Esophagus squamous epithelium (tissue), 4 donors: ENCODE results near the gene DNM3.

Experiments used
- POLR2A ChIP-seq, 4 donors: fragments of 450-650 bp; IDR thresholded peaks; one replicate each; pipeline ENCODE4 v1.6.1; 2017; ENCODE audit warnings: antibody characterized with exemption in 4 of 4, mild to moderate bottlenecking in 4 of 4, moderate library complexity in 3 of 4
- TF ChIP-seq, protein P1 (sequence below), 6 experiments: fragments of 450-650 bp in 4 of 6; fragments of 200-600 bp in 2 of 6; sonication (generic) in 2 of 6; IDR thresholded peaks; one replicate each; pipeline ENCODE4 v1.5.1; 2016 to 2019; ENCODE audit warnings: antibody characterized with exemption in 6 of 6, mild to moderate bottlenecking in 4 of 6, moderate library complexity in 4 of 6

DNA sequence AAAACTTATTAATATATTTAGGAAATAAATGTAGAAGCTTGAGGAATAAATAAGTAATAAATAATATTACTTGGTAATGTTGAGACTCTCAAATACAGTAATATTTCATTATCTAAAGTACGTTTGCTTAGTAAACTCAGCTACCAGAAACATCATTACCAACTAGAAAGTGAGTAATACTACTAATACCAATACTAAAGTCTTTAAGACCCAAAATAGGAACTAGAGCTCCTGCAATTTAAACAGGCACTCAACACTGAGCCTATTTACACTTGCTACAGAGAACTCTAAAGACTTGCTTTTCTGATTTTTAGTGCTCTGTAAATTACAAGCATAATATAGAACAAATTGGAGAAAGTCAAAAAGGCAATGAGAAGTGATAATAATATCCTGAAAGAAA, 565.7 kb downstream of the DNM3 start:
- TF ChIP-seq, protein P1, sequence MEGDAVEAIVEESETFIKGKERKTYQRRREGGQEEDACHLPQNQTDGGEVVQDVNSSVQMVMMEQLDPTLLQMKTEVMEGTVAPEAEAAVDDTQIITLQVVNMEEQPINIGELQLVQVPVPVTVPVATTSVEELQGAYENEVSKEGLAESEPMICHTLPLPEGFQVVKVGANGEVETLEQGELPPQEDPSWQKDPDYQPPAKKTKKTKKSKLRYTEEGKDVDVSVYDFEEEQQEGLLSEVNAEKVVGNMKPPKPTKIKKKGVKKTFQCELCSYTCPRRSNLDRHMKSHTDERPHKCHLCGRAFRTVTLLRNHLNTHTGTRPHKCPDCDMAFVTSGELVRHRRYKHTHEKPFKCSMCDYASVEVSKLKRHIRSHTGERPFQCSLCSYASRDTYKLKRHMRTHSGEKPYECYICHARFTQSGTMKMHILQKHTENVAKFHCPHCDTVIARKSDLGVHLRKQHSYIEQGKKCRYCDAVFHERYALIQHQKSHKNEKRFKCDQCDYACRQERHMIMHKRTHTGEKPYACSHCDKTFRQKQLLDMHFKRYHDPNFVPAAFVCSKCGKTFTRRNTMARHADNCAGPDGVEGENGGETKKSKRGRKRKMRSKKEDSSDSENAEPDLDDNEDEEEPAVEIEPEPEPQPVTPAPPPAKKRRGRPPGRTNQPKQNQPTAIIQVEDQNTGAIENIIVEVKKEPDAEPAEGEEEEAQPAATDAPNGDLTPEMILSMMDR (IDR thresholded peaks at IDR 0.05) = no peak
- no peak for TF ChIP-seq POLR2A (IDR thresholded peaks at IDR 0.05)
